Measurements from ENCODE around the gene IL1RAPL2.

- TF ChIP-seq, protein P1, sequence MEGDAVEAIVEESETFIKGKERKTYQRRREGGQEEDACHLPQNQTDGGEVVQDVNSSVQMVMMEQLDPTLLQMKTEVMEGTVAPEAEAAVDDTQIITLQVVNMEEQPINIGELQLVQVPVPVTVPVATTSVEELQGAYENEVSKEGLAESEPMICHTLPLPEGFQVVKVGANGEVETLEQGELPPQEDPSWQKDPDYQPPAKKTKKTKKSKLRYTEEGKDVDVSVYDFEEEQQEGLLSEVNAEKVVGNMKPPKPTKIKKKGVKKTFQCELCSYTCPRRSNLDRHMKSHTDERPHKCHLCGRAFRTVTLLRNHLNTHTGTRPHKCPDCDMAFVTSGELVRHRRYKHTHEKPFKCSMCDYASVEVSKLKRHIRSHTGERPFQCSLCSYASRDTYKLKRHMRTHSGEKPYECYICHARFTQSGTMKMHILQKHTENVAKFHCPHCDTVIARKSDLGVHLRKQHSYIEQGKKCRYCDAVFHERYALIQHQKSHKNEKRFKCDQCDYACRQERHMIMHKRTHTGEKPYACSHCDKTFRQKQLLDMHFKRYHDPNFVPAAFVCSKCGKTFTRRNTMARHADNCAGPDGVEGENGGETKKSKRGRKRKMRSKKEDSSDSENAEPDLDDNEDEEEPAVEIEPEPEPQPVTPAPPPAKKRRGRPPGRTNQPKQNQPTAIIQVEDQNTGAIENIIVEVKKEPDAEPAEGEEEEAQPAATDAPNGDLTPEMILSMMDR (IDR thresholded peaks at IDR 0.05; ENCODE audit: low read depth, low read length), result no peak
- TF ChIP-seq POLR2A (IDR thresholded peaks at IDR 0.05; ENCODE audit: extremely low read depth, insufficient read length) (no peak), MYC (IDR thresholded peaks at IDR 0.05; ENCODE audit: low read depth, low read length) (no peak)
- TF ChIP-seq, protein P2, sequence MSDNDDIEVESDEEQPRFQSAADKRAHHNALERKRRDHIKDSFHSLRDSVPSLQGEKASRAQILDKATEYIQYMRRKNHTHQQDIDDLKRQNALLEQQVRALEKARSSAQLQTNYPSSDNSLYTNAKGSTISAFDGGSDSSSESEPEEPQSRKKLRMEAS (IDR thresholded peaks at IDR 0.05; ENCODE audit: low read depth, low read length), result no peak
Measured at GRCh38 chrX:105211066-105211575, 645.1 kb downstream of the IL1RAPL2 start.

All from NB4 (cell line).